Kidney (tissue), 14 donors: Measurements from ENCODE around the gene HECW1. TPM values are rescaled to one million over a fixed set of nuclear protein-coding genes. Genes with fewer than 3 reads are reported as not detected.

Source experiments
- DNase-seq, 5 donors: peaks; one replicate each; pipeline ENCODE4 v3.0.0-alpha.2; 2013 to 2020
- FAIRE-seq: peaks from 2 replicates; lab custom pipeline; 2012; peaks lifted over from hg19 to GRCh38; lab: Jason Lieb, UNC
- H3K27ac ChIP-seq, 2 donors: one replicate each; pipeline ENCODE4 v1.7.0; 2013; ENCODE audit warnings: low read depth in 2 of 2, low read length in 2 of 2, inconsistent platforms in 1 of 2
- H3K27me3 ChIP-seq: one replicate; pipeline ENCODE4 v1.7.1; 2013; ENCODE audit warnings: low read length, inconsistent platforms; ENCODE audit not compliant: control insufficient read depth, insufficient read depth
- H3K36me3 ChIP-seq, 3 donors: one replicate each; pipeline versions ENCODE4 v1.7.0 to v1.7.1; 2013; ENCODE audit warnings: low read length in 3 of 3, control low read depth in 1 of 3, inconsistent platforms in 1 of 3; ENCODE audit not compliant: insufficient read depth in 3 of 3, control insufficient read depth in 2 of 3
- H3K4me1 ChIP-seq, 3 donors: one replicate each; pipeline versions ENCODE4 v1.7.0 to v1.7.1; 2013; ENCODE audit warnings: low read length in 3 of 3, inconsistent platforms in 1 of 3, low read depth in 1 of 3; ENCODE audit not compliant: control insufficient read depth in 2 of 3, insufficient read depth in 2 of 3
- H3K4me3 ChIP-seq, 3 donors: one replicate each; pipeline versions ENCODE4 v1.7.0 to v1.8.1; 2013; ENCODE audit warnings: low read length in 3 of 3, control low read depth in 1 of 3, inconsistent platforms in 1 of 3
- H3K9ac ChIP-seq, 3 donors: one replicate each; pipeline versions ENCODE4 v1.7.0 to v1.7.1; 2013; ENCODE audit warnings: low read length in 3 of 3, control low read depth in 1 of 3, inconsistent platforms in 1 of 3
- H3K9me3 ChIP-seq, 3 donors: one replicate each; pipeline versions ENCODE4 v1.7.0 to v1.7.1; 2013; ENCODE audit warnings: low read length in 3 of 3, control low read depth in 1 of 3, inconsistent platforms in 1 of 3; ENCODE audit not compliant: control insufficient read depth in 2 of 3, insufficient read depth in 1 of 3
- CTCF ChIP-seq: IDR thresholded peaks from 3 replicates; pipeline ENCODE4 v1.5.1; 2012; ENCODE audit warnings: mild to moderate bottlenecking, moderate library complexity, borderline replicate concordance; ENCODE audit not compliant: insufficient read depth; ENCODE audit errors: extremely low read depth
- intact Hi-C: fragments of 100-400 bp; cut with DNase I; formaldehyde crosslinking; loops from one replicate; pipeline ENCODE4 v1.11.1; 2022
- polyA plus RNA-seq: library from polyadenylated mRNA; stranded (reverse); fragments of 350-450 nt; fragmentation: Illumina TruSeq; extraction: RNeasy Lipid Tissue Mini Kit (QIAGEN cat#74804); gene quantifications from one replicate; pipeline ENCODE4 v1.2.3, GENCODE V29; 2014; ENCODE audit warnings: low read depth, low replicate concordance; ENCODE audit not compliant: insufficient read depth
- total RNA-seq: library from RNA; stranded (reverse); fragmentation: NEBNext Ultra II Directional; extraction: Animal tissue kit (Norgen Biotek cat#: 25700); gene quantifications from one replicate; pipeline ENCODE4 v1.2.1, GENCODE V29; 2021
- donor health status: control.
- donor health status: control.
- donor health status: control.
- donor health status: control.
- donor health status: control.
- donor health status: DM: yes; HTN: yes; CAD: no.
- donor health status: Normal renal cell carcinoma (clear cell type).

Gene HECW1
- total and polyA plus RNA-seq, 2 donors from 2014 or later, result 0.50 to 7.5 TPM

GRCh38 chr7:43313628-43314378 is 201.4 kb downstream of the HECW1 start:
- Histone ChIP-seq H3K27ac (no peak overlapping the region), H3K36me3 (no peaks in the 10 kb centered on the region), H3K9ac (no peak overlapping the region), H3K4me1 (no peaks in the 10 kb centered on the region), H3K27me3 (no peaks in the 10 kb centered on the region), H3K4me3 (no peak overlapping the region), H3K9me3 (no peaks in the 10 kb centered on the region)
- intact Hi-C loops, result no loop called here
- TF ChIP-seq CTCF, result no peak
- FAIRE-seq, result no peak
- DNase-seq, result no peak

- FAIRE-seq (no peak), DNase-seq (no peak)
- Histone ChIP-seq H3K9me3 (no peaks in the 10 kb centered on the region), H3K36me3 (no peaks in the 10 kb centered on the region), H3K4me1 (no peaks in the 10 kb centered on the region), H3K4me3 (no peak overlapping the region), H3K27me3 (no peaks in the 10 kb centered on the region), H3K9ac (no peak overlapping the region), H3K27ac (no peak overlapping the region)
- intact Hi-C loops, result no loop called here
- no peak for TF ChIP-seq CTCF
Observed at GRCh38 chr7:43314379-43315158, 202.1 kb downstream of the HECW1 start.

GRCh38 chr7:43317075-43317474 is 204.6 kb downstream of the HECW1 start:
- DNase-seq, result no peak
- Histone ChIP-seq H3K9me3 (no peaks in the 10 kb centered on the region), H3K4me3 (no peak overlapping the region), H3K4me1 (no peaks in the 10 kb centered on the region), H3K36me3 (no peaks in the 10 kb centered on the region), H3K27ac (no peak overlapping the region), H3K9ac (no peak overlapping the region), H3K27me3 (no peaks in the 10 kb centered on the region)
- intact Hi-C loops, result no loop called here
- no peak for TF ChIP-seq CTCF
- FAIRE-seq, result no peak
